ENCODE measurements around the gene ANKRD13A.
"Not testable (repeated sequence)": the region's sequence is repeated elsewhere in the genome, so short reads cannot be mapped to it uniquely, and the experiment has no call there.

Gene ANKRD13A

GRCh38 chr12:110008681-110009398 is 9.6 kb downstream of the ANKRD13A start:
- DNase-seq = not testable (repeated sequence)

- DNase-seq = no peak
Measured at GRCh38 chr12:110010853-110011723, 11.9 kb downstream of the ANKRD13A start.

- no peak for DNase-seq
Measured at GRCh38 chr12:110012137-110012536, 12.9 kb downstream of the ANKRD13A start.

GRCh38 chr12:110012659-110013058 is 13.4 kb downstream of the ANKRD13A start:
- DNase-seq = no peak

- no peak for DNase-seq
Measured at GRCh38 chr12:110015132-110015531, 15.9 kb downstream of the ANKRD13A start.

- DNase-seq = no peak
Measured at GRCh38 chr12:110020956-110021355, 21.7 kb downstream of the ANKRD13A start.

- peak; percentile 1 for DNase-seq
Measured at GRCh38 chr12:110023059-110023980, 24.1 kb downstream of the ANKRD13A start.

GRCh38 chr12:110024051-110024450 is 24.8 kb downstream of the ANKRD13A start:
- no peak for DNase-seq

GRCh38 chr12:110028323-110028722 is 29.1 kb downstream of the ANKRD13A start:
- no peak for DNase-seq

- DNase-seq = no peak
Measured at GRCh38 chr12:110029290-110029815, 30.1 kb downstream of the ANKRD13A start.

- DNase-seq = no peak
Measured at GRCh38 chr12:110033888-110034287, 34.7 kb downstream of the ANKRD13A start.

- no peak for DNase-seq
Measured at GRCh38 chr12:110035534-110036104, 36.4 kb downstream of the ANKRD13A start.

- DNase-seq = no peak
Measured at GRCh38 chr12:110037315-110037714, 38.1 kb downstream of the ANKRD13A start.

GRCh38 chr12:110038741-110039084 is 39.5 kb downstream of the ANKRD13A start:
- DNase-seq = no peak

- DNase-seq = no peak
Measured at GRCh38 chr12:110039085-110039807, 40.0 kb downstream of the ANKRD13A start.

- DNase-seq = no peak
Measured at GRCh38 chr12:110042264-110042663, 43.0 kb downstream of the ANKRD13A start.

GRCh38 chr12:110046451-110047187 is 47.4 kb downstream of the ANKRD13A start:
- DNase-seq = no peak

- no peak for DNase-seq
Measured at GRCh38 chr12:110047297-110047940, 48.2 kb downstream of the ANKRD13A start.

GRCh38 chr12:110048242-110049027 is 49.2 kb downstream of the ANKRD13A start, which contains the start of gene C12orf76:
Gene C12orf76, minus strand, starts transcription at chr12:110048522. Its CDS starts 27 bp downstream, at chr12:110048495.
- DNase-seq = peak; percentile 96
